ENCODE measurements around the gene MAP7D3.
"Not testable (repeated sequence)": the region's sequence is repeated elsewhere in the genome, so short reads cannot be mapped to it uniquely, and the experiment has no call there.

The MAP7D3 gene

GRCh38 chrX:136246201-136246600 is 5.0 kb downstream of the MAP7D3 start:
- no peak for DNase-seq

DNA sequence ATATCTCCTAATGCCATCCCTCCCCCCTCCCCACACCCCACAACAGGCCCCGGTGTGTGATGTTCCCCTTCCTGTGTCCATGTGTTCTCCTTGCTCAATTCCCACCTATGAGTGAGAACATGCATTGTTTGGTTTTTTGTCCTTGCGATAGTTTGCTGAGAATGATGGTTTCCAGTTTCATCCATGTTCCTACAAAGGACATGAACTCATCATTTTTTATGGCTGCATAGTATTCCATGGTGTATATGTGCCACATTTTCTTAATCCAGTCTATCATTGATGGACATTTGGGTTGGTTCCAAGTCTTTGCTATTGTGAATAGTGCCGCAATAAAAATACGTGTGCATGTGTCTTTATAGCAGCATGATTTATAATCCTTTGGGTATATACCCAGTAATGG is 13.4 kb downstream of the MAP7D3 start:
- not testable (repeated sequence) for DNase-seq

- DNase-seq, result no peak
Observed at GRCh38 chrX:136237074-136237473, 14.1 kb downstream of the MAP7D3 start.

- no peak for DNase-seq
Observed at GRCh38 chrX:136228839-136229207, 22.4 kb downstream of the MAP7D3 start.

GRCh38 chrX:136227948-136228838 is 23.0 kb downstream of the MAP7D3 start:
- no peak for DNase-seq

- no peak for DNase-seq
Observed at GRCh38 chrX:136227074-136227473, 24.1 kb downstream of the MAP7D3 start.

GRCh38 chrX:136221851-136222513 is 29.2 kb downstream of the MAP7D3 start:
- no peak for DNase-seq

DNA sequence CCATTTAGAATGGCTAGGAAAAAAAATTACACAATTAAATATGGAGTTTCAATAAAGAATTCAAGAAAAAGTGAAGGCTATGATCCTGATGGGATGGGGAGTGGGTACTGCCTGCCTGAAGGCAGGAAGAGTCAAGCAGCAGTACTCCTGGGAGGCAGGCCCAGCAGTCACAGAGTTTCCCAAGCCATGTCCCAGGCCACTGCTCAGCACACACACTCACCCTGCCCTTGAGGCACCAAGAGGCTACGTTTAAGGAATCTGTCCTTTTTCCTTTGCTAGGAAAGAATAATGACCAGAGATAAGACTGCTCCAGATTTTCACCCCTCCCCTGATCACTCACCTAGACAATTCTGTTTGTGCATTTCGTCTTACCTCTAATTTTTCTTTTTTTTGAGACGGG is 30.2 kb downstream of the MAP7D3 start:
- DNase-seq, result no peak

DNA sequence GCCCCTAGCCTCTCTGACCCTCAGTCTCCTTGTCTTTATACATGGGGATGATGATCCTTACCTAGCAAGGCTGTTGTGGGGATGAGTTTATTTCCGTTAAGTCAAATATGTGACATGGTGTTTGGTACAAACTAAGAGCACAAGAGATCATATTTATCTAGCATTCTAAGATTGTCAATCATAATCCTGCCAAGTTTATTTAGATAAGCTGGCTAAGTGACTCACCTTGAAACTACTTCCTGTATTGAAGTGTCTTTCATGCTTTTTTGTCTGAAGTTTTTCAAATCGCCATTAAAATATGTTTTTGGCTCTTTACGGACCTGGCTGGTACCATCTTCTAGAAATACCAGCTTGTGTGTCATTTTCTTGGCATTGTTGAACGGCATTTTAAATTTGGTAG is 30.7 kb downstream of the MAP7D3 start:
- no peak for DNase-seq

GRCh38 chrX:136219893-136220292 is 31.3 kb downstream of the MAP7D3 start:
- DNase-seq, result no peak

DNA sequence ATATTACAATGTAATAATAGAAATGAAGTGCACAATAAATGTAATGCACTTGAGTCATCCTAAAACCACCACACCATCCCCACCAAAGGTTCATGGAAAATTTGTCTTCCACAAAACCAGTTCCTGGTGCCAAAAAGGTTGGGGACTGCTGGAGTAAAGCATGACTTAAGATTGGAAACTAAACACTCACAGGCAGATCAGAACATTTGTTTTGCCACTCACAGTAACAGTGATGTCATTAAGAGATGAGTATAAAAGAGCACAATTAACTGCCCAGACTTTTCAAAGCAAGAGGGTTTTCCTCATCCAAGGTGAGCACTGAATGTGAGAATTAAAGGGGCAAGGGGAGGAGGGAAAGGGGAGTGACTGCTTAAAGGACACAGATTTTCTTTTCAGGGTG is 35.6 kb downstream of the MAP7D3 start:
- no peak for DNase-seq

GRCh38 chrX:136214551-136214950 is 36.6 kb downstream of the MAP7D3 start:
- DNase-seq, result no peak

GRCh38 chrX:136212557-136213111 is 38.6 kb downstream of the MAP7D3 start:
- DNase-seq, result no peak

- no peak for DNase-seq
Observed at GRCh38 chrX:136211766-136212556, 39.2 kb downstream of the MAP7D3 start.

- no peak for DNase-seq
Observed at GRCh38 chrX:136210806-136211205, 40.4 kb downstream of the MAP7D3 start.

GRCh38 chrX:136210243-136210642 is 41.0 kb downstream of the MAP7D3 start:
- no peak for DNase-seq

GRCh38 chrX:136209751-136210150 is 41.4 kb downstream of the MAP7D3 start:
- DNase-seq, result no peak

DNA sequence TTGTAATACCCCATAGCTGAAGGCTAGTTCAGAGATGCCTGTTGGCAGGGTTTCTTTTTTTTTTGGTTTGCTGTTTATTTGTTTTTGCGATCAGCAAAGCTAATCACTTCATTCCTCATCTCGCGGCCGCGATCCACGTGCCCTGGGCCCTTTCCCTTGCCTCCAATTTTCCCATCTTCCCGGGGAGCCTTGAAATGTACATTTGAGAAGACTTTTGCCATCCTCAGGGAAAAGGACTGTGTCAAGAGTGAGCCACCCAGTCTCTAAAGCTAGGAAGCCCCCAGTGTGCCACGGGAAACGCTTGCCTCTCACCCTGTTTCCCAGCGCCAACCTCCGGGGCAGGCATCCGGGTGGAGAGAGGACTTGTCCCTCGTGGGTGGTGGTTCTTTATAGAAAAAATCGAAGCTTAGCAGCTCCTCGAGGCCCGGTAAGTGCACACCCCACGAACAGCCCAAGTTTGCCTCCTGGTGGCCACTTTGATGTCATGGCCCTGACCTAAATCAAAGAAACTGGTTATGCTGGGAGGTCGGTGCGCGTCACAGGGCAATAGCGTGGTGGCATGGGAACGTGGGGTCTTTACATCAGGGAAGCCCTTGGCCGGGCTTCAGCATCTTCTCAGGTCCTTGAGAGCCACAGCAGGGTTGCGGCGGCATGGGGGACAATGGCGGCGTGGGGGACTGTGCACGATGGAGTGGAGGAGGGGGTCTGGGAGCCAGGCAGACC is 42.0 kb downstream of the MAP7D3 start:
- DNase-seq, result no peak

GRCh38 chrX:136207546-136207945 is 43.7 kb downstream of the MAP7D3 start:
- no peak for DNase-seq

DNA sequence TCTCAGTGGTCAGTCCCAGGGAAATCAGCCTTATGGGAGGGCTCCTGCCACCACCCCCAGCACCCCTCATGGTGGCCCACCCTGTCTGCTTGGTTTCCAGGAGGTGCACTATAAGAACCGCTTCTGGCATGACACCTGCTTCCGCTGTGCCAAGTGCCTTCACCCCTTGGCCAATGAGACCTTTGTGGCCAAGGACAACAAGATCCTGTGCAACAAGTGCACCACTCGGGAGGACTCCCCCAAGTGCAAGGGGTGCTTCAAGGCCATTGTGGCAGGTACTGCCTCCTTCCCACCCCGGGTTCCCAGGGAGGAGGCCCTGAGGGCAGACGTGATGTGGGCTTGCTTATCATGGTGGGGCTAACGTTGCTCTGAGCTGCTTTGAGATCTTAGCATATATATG is 44.3 kb downstream of the MAP7D3 start:
- DNase-seq, result no peak

DNA sequence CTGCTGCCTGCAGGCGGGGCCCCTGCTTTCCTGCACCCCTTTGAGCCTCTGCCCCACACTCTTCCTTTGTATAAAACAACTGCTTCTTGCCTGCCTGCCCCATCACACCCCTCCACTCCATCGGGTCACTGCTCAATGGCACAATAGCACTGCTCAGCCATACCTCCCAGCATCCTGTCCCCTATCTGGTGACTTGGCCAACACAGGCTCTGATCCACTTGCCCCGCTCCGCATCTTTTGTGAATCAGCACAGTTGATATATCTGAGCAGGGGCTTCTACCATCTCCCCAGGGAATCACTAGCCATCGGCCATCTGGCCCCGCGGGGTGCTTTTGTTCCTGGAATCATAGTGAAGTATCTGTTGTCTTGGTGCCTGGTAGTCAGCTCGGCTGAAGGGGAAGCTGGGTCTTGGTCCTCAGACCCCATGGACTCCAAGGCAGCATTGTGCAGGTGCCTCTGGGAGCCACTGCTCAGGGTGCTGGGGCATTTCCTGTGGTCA is 45.3 kb downstream of the MAP7D3 start:
- DNase-seq, result no peak

DNA sequence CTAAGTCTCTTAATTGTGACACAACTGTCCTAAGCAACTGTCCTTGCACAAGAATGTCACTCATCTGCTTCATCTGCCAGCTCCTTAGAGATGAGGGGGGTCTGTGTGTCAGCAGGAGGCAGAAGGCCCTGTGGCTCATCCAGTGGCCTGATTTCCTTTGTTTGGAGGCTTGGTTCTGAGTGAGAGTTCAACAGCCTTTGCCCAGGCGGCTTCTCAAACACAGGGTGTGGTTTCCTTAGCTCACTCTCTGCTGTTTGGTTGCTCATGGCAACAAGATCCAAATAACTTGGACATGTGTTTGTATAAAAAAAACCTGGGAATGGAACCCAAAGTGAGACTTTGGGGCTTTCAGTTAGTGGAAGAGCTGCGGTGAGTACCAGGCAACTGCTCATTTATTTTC is 46.6 kb downstream of the MAP7D3 start:
- no peak for DNase-seq

Measured in activated gamma-delta T cell (primary cell).